GM12878 (cell line): ENCODE data around the gene TTLL8. TPM values are rescaled to one million over a fixed set of nuclear protein-coding genes. Genes with fewer than 3 reads are reported as not detected.

Experiments used
- ATAC-seq: fragments of 200-7000 bp; cut with Tn5 transposase; 3 replicates; pipeline ENCODE4 v1.9.1; 2020; ENCODE audit warnings: mild to moderate bottlenecking, moderate library complexity
- BruUV-seq: library from RNA; stranded (reverse); fragments of 400-500 nt; replicated peaks from 2 replicates; lab custom pipeline; 2021; lab: Mats Ljungman, UMichigan
- CTCF ChIA-PET: fragments of 300-600 bp; sonication (Branson Sonifier 250); formaldehyde crosslinking; extraction: SDS; loops from one replicate; lab custom pipeline; 2021; ENCODE audit warnings: inconsistent platforms; lab: Yijun Ruan, JAX
- POLR2A ChIA-PET: fragments of 350-600 bp; formaldehyde crosslinking; extraction: SDS; loops from one replicate; lab custom pipeline; 2021; ENCODE audit warnings: inconsistent platforms; lab: Charles Lee
- RAD21 ChIA-PET: fragments of 300-600 bp; sonication (Branson Sonifier 250); formaldehyde crosslinking; loops from one replicate; lab custom pipeline; 2023; ENCODE audit warnings: antibody characterized with exemption; ENCODE audit not compliant: unreplicated experiment; lab: Charles Lee
- SMC1A ChIA-PET: fragments of 300-600 bp; sonication (Branson Sonifier 250); formaldehyde crosslinking; loops from one replicate; lab custom pipeline; 2023; ENCODE audit not compliant: unreplicated experiment, uncharacterized antibody; lab: Charles Lee
- DNase-seq: peaks from one replicate; pipeline ENCODE4 v3.0.0-alpha.2; 2011; ENCODE audit warnings: low read depth, low spot score
- FAIRE-seq: peaks from 3 replicates; lab custom pipeline; 2011; peaks lifted over from hg19 to GRCh38; lab: Jason Lieb, UNC
- H2AFZ ChIP-seq: 2 replicates; pipeline ENCODE4 v1.6.0; 2011; ENCODE audit warnings: low read depth, low read length, control low read depth; ENCODE audit not compliant: control insufficient read depth
- H3K27ac ChIP-seq: 2 replicates; pipeline ENCODE4 v1.5.1; 2011; ENCODE audit warnings: control low read depth; ENCODE audit not compliant: control insufficient read depth, insufficient read depth
- H3K27me3 ChIP-seq, 2 experiments: replicated peaks in 1 of 2; 2 replicates each; pipeline versions ENCODE4 v1.6.0 to v1.6.1; 2011; ENCODE audit warnings: low read length in 1 of 2; ENCODE audit not compliant: control insufficient read depth in 2 of 2, insufficient read depth in 2 of 2
- H3K36me3 ChIP-seq, 2 experiments: 2 replicates each; pipeline ENCODE4 v1.5.1; 2011; ENCODE audit warnings: low read length in 1 of 2; ENCODE audit not compliant: control insufficient read depth in 2 of 2, insufficient read depth in 2 of 2
- H3K4me1 ChIP-seq: 2 replicates; pipeline ENCODE4 v1.6.1; 2011; ENCODE audit warnings: mild to moderate bottlenecking, low read length, moderate library complexity, mixed read lengths; ENCODE audit not compliant: control insufficient read depth, insufficient read depth
- H3K4me2 ChIP-seq: 2 replicates; pipeline ENCODE4 v1.6.0; 2011; ENCODE audit warnings: control low read depth; ENCODE audit not compliant: control insufficient read depth, insufficient read depth
- H3K4me3 ChIP-seq: fragments of 200-600 bp; sonication (generic); 2 replicates; pipeline ENCODE4 v1.5.1; 2016
- H3K79me2 ChIP-seq: 2 replicates; pipeline ENCODE4 v1.6.0; 2011; ENCODE audit warnings: low read length; ENCODE audit not compliant: control insufficient read depth, insufficient read depth
- H3K9ac ChIP-seq: 2 replicates; pipeline ENCODE4 v1.8.0; 2011; ENCODE audit warnings: low read length, control low read depth, mixed read lengths; ENCODE audit not compliant: control insufficient read depth, insufficient read depth
- H3K9me3 ChIP-seq: replicated peaks from 3 replicates; pipeline ENCODE4 v1.5.1; 2011; ENCODE audit warnings: mild to moderate bottlenecking, low read length; ENCODE audit not compliant: control insufficient read depth, insufficient read depth
- H4K20me1 ChIP-seq: 2 replicates; pipeline ENCODE4 v1.6.0; 2011; ENCODE audit not compliant: control insufficient read depth, insufficient read depth
- BACH1 ChIP-seq: fragments of 450-650 bp; IDR thresholded peaks from 2 replicates; pipeline ENCODE4 v1.6.1; 2017; ENCODE audit warnings: mild to moderate bottlenecking, borderline replicate concordance
- ESRRA ChIP-seq: IDR thresholded peaks from 2 replicates; pipeline ENCODE4 v1.6.1; 2012; ENCODE audit warnings: mild to moderate bottlenecking, low read length, improper control_type of control experiment
- GATAD2B ChIP-seq: fragments of 450-650 bp; conservative IDR thresholded peaks from 2 replicates; pipeline ENCODE4 v1.6.1; 2017; ENCODE audit warnings: low read depth, mild to moderate bottlenecking, moderate library complexity
- HDAC6 ChIP-seq: fragments of 200-600 bp; sonication (generic); IDR thresholded peaks from one replicate; pipeline ENCODE4 v1.8.0; 2017; ENCODE audit warnings: antibody characterized with exemption; ENCODE audit not compliant: unreplicated experiment
- HDGF ChIP-seq: fragments of 450-650 bp; IDR thresholded peaks from 2 replicates; pipeline ENCODE4 v1.6.1; 2016; ENCODE audit warnings: antibody characterized with exemption
- LARP7 ChIP-seq: fragments of 450-650 bp; IDR thresholded peaks from 2 replicates; pipeline ENCODE4 v1.6.1; 2017; ENCODE audit warnings: mild to moderate bottlenecking
- MAX ChIP-seq: IDR thresholded peaks from 2 replicates; pipeline ENCODE4 v1.6.1; 2012; ENCODE audit warnings: low read depth, low read length, improper control_type of control experiment
- MEF2A ChIP-seq: IDR thresholded peaks from 2 replicates; pipeline ENCODE4 v1.6.1; 2011; ENCODE audit warnings: low read depth, mild to moderate bottlenecking, low read length, moderate library complexity; ENCODE audit not compliant: insufficient read depth
- PBX3 ChIP-seq: IDR thresholded peaks from 2 replicates; pipeline ENCODE4 v1.6.1; 2011; ENCODE audit warnings: mild to moderate bottlenecking, low read depth, low read length, moderate library complexity; ENCODE audit not compliant: insufficient replicate concordance
- POLR2AphosphoS2 ChIP-seq: IDR thresholded peaks from 2 replicates; pipeline ENCODE4 v1.6.1; 2011; ENCODE audit warnings: low read depth, mild to moderate bottlenecking, low read length, improper control_type of control experiment, moderate library complexity
- POU2F2 ChIP-seq: IDR thresholded peaks from 3 replicates; pipeline ENCODE4 v1.6.1; 2011; ENCODE audit warnings: low read depth, mild to moderate bottlenecking, low read length, borderline replicate concordance
- SRF ChIP-seq, 2 experiments: IDR thresholded peaks; 2 replicates each; pipeline ENCODE4 v1.6.1; 2011; ENCODE audit warnings: low read depth in 2 of 2, low read length in 2 of 2, mild to moderate bottlenecking in 1 of 2, moderate library complexity in 1 of 2
- TCF7 ChIP-seq: IDR thresholded peaks from 2 replicates; pipeline ENCODE4 v1.6.1; 2014; ENCODE audit warnings: antibody characterized with exemption, borderline replicate concordance
- YY1 ChIP-seq: IDR thresholded peaks from 2 replicates; pipeline ENCODE4 v1.6.1; 2011; ENCODE audit warnings: low read depth, mild to moderate bottlenecking, low read length
- ZNF274 ChIP-seq: IDR thresholded peaks from one replicate; pipeline ENCODE4 v1.8.0; 2011; ENCODE audit not compliant: insufficient read length, insufficient read depth
- WGBS: methylation state at CpG from one replicate; pipeline ENCODE4 v1.1.6; 2016; ENCODE audit warnings: low lambda C conversion rate; ENCODE audit not compliant: insufficient replicate concordance, insufficient coverage; ENCODE audit errors: missing lambda C conversion rate; 5-methylcytosine and 5-hydroxymethylcytosine counted together
- in situ Hi-C: fragments of 300-500 bp; cut with MboI; formaldehyde crosslinking; loops from 9 replicates; pipeline ENCODE4 v1.14.3; 2018; ENCODE audit warnings: mixed read lengths
- intact Hi-C: fragments of 100-400 bp; cut with micrococcal nuclease; formaldehyde crosslinking; loops from one replicate; pipeline ENCODE4 v1.14.2; 2022; ENCODE audit not compliant: unreplicated experiment
- polyA plus RNA-seq, 11 experiments: library from polyadenylated mRNA; depleted of rRNA in 4 of 11; unstranded in 6 of 11; stranded (reverse) in 5 of 11; fragments of >200 nt; fragmentation: Nextera tagmentation in 4 of 11; fragmentation: Illumina TruSeq in 1 of 11; extraction: Ambion mirVana in 4 of 11; extraction: Trizol in 1 of 11; gene quantifications; 1 replicate in 1 of 11; 2 replicates in 10 of 11; pipeline versions ENCODE4 v1.2.1 to v1.2.3, GENCODE V29; 2011 to 2016; ENCODE audit warnings: inconsistent platforms in 2 of 11, missing spikeins in 2 of 11, low read depth in 1 of 11
- total RNA-seq, 4 experiments: library from RNA; depleted of rRNA in 3 of 4; stranded (reverse); fragments of >200 nt in 3 of 4; fragmentation: Illumina TruSeq in 1 of 4; extraction: Trizol in 1 of 4; gene quantifications; 2 replicates each; pipeline versions ENCODE4 v1.2.1 to v1.2.3, GENCODE V29; 2013 to 2021

The TTLL8 gene
- total and polyA plus RNA-seq, 10 of the 15 experiments (the other 5 are each of a cell fraction or from before 2014, with no cell fraction given) = not detected

- SMC1A ChIA-PET = no interaction called here
- no peaks in the 10 kb centered on the region for H3K4me1 ChIP-seq
- TF ChIP-seq MAX (no peak), GATAD2B (no peak)
- TF ChIP-seq, all 136 proteins: peak for 0
- WGBS = 15% methylated on average over 30 of the region's 30 CpGs
- H4K20me1 ChIP-seq = no peaks in the 10 kb centered on the region
- H3K79me2 ChIP-seq = no peaks in the 10 kb centered on the region
- H3K4me3 ChIP-seq = no peak overlapping the region
- no peaks in the 10 kb centered on the region; the same call in 2 of the 3 replicates for H3K9me3 ChIP-seq
- no peaks in the 10 kb centered on the region for H3K36me3 ChIP-seq
- no TSS peak for BruUV-seq
- ChIA-PET POLR2A (no interaction called here), CTCF (no interaction called here), RAD21 (no interaction called here)
- no peak overlapping the region for H3K27ac ChIP-seq
- ATAC-seq (no peak), FAIRE-seq (no peak), DNase-seq (no peak)
- intact Hi-C loops = no loop called here
- no peak overlapping the region for H3K9ac ChIP-seq
- no peak overlapping the region for H3K4me2 ChIP-seq
- no peaks in the 10 kb centered on the region; a peak in 1 of 4 replicates for H3K27me3 ChIP-seq
- in situ Hi-C loops = loop anchor here (25.0 kb wide), 1 partner anchor 707 kb away; no protein-coding TSS in a partner anchor
- H2AFZ ChIP-seq = no peak overlapping the region
Observed at GRCh38 chr22:50044485-50045118, 13.5 kb downstream of the TTLL8 start.

GRCh38 chr22:50041361-50042065 is 16.6 kb downstream of the TTLL8 start:
- ATAC-seq = no peak
- Histone ChIP-seq H3K9ac (no peak overlapping the region), H3K4me1 (no peaks in the 10 kb centered on the region), H3K9me3 (no peaks in the 10 kb centered on the region; the same call in 2 of the 3 replicates), H3K27me3 (no peaks in the 10 kb centered on the region; a peak in 1 of 4 replicates), H3K4me2 (no peak overlapping the region), H2AFZ (no peak overlapping the region), H3K79me2 (no peaks in the 10 kb centered on the region), H3K36me3 (no peaks in the 10 kb centered on the region), H3K4me3 (no peak overlapping the region), H4K20me1 (no peaks in the 10 kb centered on the region), H3K27ac (no peak overlapping the region)
- no peak for FAIRE-seq
- no peak for DNase-seq
- RAD21 ChIA-PET = no interaction called here
- TF ChIP-seq MEF2A (no peak), POU2F2 (no peak), HDAC6 (no peak), ZNF274 (no peak), LARP7 (no peak), TCF7 (no peak), SRF (IDR thresholded peaks at IDR 0.05; ENCODE audit: low read depth in 2 of 2, low read length in 2 of 2) (no peak), BACH1 (no peak), PBX3 (no peak), POLR2AphosphoS2 (no peak), HDGF (no peak), YY1 (no peak), ESRRA (no peak)
- POLR2A ChIA-PET = no interaction called here
- intact Hi-C loops (no loop called here), in situ Hi-C loops (loop anchor here (25.0 kb wide), 1 partner anchor 704 kb away; no protein-coding TSS in a partner anchor)
- CTCF ChIA-PET = no interaction called here
- SMC1A ChIA-PET = no interaction called here
- BruUV-seq = no TSS peak
- 38% methylated on average over 17 of the region's 17 CpGs for WGBS
